ENCODE data around the gene MYH10.

Gene MYH10

DNA sequence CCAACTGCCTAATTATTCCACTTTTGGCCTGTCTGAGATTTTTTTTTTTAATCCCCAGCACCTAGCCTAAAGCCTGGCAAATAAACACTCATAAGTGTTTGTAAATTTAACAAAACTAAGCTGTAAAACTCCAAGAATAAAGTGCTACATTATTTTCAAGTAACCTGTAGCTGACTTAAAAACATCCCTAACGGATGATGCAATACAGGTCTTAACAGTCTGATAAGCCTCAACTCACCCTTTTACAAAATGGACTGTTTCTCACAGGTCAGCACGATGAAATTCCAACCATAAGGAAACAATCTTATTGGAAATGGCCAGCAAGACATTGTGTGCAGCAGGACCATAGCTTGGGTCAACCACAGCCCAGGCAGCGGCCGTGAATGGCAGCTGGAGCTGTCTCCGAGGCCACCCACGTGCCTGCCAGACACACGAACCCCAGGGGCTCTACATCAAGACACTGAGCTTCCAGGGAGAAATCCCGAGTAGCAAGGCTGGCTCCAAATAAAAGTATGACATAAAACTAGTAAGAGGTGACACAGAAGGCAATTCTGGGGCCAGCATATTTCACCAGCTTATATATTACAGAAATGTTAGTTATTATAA, 135.9 kb downstream of the MYH10 start:
- no peak for DNase-seq (ENCODE audit: low read depth in 3 of 3)

DNA sequence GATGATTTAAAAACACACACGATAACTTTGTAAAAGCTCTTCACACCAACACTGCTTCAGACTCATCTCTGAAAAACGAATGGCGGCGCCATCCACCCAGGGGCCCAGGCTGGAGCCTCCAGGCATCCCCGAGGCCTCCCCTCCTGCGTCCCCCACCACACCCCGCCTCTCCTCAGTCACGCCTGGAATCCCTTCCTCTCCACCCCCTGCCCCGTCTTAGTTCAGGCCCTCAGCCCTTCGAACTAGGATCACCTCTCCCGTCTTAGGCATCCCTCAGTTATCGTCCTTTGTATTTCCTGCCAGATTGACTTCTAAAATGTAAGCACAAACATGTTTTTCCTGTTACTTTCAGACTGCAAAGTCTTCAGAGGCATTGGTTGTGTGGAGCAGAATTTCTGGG, 136.5 kb downstream of the MYH10 start:
- no peak for DNase-seq (ENCODE audit: low read depth in 3 of 3)

DNA sequence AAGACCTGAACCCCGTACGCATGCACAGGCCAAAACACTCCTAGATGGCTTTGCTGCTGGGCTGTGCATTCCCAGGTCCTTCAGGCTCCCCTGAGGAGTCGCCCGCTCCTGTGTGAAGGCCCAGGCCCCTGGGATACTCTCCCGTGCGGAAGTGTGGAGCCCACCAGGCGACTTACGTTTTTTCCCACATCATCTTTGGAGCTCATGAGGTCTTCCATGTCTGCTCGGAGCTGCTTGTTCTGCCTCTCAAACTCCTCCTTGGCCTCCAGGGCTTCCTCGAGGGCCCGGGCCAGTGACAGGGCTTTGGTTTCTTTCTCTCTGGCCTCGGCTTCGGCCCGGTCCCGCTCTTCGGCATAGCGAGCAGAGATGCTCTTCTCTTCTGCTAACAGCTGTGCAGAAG, 138.4 kb downstream of the MYH10 start:
- no peak for DNase-seq (ENCODE audit: low read depth in 3 of 3)

DNA sequence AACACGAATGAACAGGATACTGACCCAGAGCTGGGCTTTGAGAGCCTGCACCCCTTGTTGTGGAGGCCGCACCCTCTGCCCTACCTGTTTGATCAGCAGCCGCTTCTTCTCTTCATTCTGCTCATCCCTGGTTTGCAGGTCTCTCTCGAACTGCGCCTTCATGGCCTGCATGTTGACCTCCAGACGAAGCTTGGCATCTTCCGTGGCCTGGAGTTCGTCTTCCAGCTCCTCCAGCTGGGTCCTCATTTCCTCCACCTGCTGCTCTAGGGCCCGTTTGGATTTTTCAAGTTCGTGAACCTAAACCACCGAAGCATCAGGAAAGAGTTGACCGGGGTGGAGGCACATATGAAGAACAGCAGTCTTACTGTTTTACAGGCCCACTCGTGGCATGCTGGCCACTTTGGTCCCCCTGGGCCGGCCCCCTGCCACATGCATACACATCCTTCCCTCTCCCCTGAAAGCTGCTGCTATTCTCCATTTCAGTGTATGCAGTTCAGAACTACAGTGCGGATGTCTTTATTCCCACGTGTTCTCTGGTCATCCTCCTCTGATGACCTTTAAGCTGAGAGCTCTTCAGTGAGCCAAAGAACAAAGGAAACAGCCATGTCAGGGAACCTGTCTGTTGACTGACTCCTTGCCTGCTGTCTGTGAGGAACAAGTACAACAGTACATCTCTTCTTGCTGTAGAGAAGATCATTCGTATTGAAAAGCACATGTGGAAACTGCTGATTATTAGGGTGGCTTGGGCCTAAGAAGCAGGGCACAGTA, 140.1 kb downstream of the MYH10 start:
- no peak for DNase-seq (ENCODE audit: low read depth in 3 of 3)

DNA sequence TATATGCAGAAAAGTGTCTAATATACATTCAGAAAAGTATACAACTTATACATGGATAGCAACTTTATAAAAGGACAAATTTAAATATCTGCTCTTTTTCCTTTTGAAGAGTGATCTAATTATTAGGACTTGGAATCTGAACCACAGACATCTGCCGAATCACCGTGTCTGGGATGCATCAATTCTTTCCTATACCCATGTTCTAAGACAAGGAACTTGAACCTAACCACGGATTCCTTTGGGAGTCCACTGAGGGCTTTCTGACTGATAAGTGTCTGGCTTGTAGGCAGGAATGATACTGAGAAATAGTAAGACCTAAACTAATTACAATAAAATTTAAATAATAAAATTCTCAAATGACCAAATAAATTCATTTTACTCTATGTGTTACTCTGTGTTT, 140.7 kb downstream of the MYH10 start:
- DNase-seq (ENCODE audit: low read depth in 3 of 3): no peak

DNA sequence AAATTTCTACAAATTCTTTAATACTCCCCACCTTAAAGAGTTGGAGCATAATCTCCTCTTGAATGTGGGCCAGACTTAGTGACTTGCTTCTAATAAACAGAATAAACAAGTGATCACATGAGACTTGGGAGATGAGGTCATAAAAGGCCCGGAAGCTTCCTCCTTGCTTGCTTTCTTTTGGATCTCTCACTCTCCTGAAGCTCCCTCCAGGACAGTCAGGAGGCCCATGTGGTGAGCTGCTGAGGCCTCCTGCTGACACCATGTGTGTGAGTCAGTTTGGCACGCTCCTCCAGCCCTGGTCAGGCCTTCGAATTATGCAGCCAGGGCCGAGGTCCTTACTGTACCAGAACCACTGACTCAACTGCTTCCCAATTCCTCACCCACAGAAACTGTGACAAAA, 141.6 kb downstream of the MYH10 start:
- DNase-seq (ENCODE audit: low read depth in 3 of 3): no peak

DNA sequence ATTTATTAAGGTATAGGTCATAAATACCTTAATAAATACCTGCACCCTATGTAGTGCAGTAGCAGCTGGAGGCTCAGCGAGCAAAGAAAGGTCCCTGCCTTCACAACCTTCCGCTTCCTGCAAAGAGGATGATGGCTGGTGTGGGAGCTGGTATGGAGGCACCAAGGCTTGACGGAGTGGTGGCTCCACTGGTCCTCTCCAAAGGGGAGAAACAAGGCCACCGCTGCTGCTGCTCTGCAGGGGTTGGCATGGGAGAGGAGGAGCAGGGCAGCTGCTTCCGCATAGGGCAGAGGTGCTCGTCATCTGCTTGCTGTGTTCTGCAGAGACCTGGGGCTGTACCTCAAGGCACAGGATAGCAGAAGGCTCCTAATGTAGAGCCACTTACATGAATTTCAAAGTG, 142.0 kb downstream of the MYH10 start:
- DNase-seq (ENCODE audit: low read depth in 3 of 3): no peak

DNA sequence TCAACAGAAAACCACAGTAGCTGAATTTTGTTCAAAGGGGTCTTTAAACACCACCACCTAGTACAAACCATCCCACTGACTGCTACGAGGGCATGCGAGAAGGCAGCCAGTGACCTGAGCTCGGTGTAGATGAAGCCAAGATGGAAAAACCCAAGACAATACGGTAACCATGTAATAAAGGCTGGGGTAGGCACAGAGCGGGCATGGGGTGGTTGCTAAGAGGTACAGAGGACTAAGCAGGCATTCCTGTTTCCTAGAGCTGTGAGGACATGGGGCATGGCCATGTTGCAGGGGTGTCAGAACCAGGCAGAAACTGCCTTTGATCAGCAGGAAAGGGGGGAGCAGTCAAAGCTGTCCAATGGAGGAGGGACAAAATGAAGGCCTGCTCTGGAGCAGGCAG, 142.8 kb downstream of the MYH10 start:
- DNase-seq (ENCODE audit: low read depth in 3 of 3): no peak

DNA sequence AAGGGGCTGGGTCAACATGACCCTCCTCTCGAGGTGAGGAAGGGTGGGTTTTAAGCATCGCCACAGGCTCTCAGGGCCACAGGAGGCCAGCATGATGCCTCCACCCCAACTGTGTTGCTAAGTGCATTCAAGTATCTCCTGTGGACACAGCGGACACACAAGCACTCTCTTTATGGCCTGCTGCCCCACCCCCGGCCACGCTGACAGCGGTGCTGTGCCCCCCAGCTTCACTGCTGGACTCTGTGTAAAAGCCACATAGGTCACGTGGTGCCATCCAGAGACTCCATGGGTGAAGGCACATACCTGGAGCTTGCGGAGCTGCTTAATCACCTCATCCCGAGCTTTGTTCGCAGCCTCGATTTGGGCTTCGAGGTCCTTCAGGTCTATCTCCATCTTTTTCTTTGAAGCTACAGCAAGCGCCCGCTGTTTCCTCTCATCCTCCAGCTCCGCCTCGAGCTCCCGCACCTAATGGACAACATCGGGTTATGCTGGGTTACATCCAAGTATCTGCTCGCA, 143.3 kb downstream of the MYH10 start:
- DNase-seq (ENCODE audit: low read depth in 3 of 3): no peak

DNA sequence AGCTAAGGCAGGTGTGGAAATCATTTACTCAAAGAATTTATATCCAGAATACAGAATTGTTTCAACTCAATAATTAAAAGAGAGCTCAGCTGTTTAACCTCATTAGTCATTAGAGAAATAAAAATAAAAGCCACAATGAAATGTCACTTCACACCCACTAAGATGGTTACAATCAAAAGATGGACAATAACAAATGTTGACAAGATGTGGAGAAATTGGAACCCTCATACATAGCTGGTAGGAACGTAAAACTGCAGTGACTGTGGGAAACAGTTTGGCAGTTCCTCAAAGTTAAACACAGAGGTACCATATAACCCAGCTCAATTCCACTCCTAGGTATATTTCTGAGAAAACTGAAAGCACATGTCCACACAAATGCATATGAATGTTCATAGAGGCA, 145.0 kb downstream of the MYH10 start:
- no peak for DNase-seq (ENCODE audit: low read depth in 3 of 3)

DNA sequence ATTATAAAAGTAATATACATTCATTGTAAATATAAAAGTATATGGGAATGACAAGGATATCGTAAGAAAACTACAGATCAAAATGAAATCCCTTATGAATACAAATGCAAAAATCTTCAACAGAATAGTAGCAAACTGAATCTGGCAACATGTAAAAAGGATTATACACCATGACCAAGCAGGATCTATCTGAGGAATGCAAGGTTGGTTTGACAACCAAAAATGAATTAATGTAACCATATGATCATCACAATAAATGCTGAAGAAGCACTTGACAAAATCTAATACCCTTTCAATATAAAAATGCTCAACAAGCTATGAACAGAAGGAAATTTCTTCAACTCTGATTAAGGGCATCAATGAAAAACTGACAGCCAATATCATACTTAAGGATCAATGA, 146.1 kb downstream of the MYH10 start:
- DNase-seq (ENCODE audit: low read depth in 3 of 3): no peak

DNA sequence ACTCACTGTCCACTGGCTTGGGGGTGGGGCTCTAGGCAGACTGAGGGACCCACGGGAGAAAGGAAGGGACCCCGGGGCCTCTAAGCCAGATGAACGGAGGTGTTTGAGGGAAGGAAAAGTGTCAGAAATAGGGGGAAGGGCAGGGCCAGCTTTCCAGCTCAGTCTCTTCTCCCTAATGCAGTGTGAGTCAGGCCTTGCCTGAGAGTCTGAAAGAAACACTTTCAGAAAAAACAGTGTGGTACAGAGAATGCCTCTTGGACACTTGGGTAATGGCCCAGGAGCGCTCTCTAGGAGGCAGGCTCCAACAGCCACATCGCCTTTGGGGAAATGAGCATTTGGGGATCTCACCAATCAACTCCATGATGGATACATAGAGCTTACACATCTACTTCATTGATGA, 148.0 kb downstream of the MYH10 start:
- DNase-seq (ENCODE audit: low read depth in 3 of 3): no peak

DNA sequence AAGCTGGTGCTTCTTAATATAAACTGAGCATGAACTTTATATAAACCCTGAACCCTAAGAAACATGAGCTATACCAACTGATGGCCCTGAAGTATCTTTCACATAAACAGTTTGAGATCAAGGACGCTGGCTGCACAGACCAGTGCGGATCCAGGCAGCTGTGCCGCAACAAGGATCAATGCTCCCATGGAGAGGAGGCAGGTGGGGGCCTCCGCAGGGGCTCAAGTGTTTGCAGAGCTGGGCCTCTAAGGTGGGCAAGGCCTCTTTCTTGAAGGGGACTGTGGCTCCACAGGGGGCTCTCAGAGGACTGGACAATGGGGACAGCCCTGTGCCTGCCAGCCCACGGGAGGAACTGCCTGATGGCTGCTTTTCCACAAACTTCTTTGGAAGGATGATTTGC, 148.8 kb downstream of the MYH10 start:
- DNase-seq (ENCODE audit: low read depth in 3 of 3): no peak

DNA sequence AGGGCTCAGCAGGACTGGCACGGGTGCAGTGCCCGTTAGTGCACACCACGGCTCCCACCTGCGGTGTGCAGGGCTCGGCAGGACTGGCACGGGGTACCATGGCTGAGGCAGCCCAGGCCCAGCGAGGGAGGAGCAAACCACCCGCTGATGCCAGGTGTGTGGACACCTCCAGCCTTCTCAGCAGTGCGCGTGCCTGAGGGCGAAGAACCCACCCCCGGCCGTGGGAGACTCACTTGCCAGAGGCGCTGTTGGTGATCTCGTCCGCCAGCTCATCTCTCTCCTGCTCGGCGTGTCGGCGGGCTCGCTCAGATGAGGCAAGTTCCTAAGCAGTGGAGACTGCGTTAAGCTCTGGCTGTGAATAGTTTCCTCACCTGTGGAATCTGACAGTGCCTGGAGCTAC, 149.4 kb downstream of the MYH10 start:
- DNase-seq (ENCODE audit: low read depth in 3 of 3): no peak

DNA sequence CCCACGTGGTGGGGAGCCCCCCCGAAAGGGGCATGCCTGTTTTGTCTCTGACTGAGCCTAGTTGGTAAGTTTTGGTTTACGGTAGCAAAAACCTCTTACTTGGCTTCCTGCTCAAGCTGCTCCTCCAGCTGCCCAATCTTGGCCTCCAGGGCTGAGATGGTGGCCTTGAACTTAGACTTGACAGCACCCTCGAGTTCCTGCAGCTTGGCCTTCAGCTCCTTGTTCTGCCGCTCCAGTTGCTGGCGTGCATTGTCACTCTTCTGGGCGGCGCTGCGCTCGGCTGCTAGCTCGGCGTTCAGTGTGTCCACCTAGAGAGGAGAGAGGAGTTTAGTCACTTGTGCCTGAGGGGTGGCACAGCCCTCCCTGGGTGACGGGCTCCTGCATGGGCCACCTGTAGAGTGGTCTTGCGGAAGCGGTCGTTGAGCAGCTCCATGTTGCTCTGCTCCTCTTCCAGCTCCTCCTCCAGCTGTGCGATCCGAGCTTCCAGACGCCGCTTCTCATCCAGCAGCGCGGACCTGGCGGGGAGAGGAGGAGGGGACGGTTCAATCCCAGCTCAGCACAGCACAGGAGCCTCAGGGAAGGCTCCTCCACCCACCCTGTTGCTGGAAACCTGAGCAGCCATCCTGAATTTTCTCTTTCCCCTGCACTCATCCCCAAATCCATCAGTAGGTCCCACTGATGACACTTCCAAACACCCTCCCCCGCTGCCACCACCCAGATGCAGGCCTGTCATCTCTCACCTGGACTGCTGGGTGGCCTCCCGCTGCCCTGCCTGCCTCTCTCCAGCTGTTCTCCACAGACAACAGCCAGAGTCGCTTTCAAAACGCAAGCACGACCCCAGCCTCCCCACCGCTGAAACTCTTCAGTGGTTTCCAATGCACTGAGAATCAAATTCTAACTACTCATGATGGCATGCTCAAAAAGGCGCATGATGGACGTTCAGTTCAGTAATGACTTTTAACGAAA, 150.2 kb downstream of the MYH10 start:
- DNase-seq (ENCODE audit: low read depth in 3 of 3): no peak

DNA sequence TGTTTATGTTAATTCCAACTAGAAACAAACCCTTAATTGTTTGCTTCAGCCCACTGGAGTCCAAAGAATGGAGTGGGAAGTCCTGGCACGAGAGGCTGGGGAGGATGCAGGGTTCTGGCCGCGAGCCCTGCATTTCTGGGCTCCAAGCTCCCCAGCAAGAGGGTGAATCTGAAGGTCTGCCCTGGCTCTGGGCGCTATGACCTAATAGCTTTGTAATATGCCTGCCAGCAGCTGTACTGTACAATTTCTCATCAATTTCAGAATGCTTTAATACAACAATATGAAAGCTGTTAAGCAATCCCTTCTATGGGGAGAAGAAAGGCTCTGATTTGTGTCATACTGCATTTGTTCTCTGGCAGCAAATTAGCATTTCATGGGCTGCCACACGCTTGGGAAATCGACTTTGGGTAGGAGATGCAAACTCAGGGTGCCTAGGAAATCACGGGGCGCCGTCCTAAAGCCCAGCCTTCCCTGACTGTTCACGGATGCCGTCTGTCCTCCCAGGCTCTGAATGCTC, 151.0 kb downstream of the MYH10 start:
- DNase-seq (ENCODE audit: low read depth in 3 of 3): no peak

DNA sequence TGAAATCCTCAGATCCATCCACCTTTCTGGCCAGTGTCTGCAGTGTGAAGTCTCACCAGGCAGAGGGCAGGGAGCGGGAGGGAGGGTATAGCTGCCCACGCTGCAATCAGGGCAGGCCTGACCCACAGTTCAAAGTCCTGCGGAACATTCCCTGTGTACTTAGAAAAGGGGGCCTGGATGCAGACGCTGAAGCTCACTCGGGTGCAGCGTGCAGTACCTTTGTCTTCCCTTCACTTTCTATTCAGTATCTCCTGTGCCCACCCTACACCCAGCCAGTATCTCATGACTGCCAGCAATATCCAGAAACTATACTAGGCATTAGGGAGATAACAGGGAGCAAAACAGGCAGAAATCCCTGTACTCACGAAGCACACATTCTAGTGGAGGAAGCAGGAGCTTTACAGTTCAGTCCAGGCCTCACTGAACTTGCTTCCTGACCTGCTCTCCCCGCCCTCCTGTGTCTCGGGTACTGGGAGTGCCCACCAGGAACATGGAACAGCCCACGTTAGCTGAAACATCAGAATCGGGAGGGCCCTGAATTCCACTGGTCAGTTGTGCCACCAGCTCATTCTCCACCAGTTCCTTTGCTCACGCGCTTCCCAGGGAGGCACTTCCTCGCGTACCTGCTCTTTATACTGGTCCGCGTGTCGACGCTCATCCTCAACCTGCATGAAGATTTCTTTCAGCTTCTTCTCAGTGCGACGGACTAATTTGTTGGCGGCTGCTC, 152.6 kb downstream of the MYH10 start:
- DNase-seq (ENCODE audit: low read depth in 3 of 3): no peak

DNA sequence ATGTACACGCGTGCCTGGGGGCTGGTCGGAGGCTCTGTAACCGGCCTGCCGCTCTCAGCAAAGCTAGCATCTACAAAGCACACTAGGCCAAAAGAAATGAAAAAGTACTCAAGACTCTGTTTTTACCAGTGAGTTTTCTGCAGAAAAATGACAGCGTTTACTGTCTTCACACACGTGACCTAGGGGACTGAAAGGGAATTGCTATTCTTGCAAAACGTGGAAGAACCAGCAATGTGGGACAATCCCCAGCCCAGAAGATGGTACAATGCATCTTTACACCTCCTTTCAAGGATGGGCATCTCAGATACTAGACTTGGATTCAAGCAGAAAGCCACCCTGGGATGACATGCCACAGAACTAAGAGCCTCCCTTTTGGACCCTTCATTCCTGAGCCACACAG, 153.4 kb downstream of the MYH10 start:
- DNase-seq (ENCODE audit: low read depth in 3 of 3): no peak

DNA sequence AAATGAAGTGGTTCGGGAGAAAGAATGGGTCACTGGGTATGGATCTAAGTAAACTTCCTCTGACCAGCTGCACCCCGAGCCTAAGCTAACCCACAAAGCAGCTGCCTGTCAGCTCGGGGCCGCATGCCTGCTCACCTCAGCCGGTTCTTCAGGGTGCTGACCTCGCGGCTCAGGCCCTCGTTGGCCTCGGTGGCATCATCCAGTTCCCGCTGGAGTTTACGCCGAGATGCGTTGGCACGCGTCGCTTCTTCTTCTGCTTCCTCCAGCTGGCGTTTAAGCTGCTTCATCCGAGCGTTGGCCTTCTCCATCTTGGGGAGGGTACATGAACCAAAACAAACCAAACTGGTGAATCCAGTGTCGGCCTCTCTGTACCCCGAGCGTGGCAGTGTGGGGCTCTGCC, 153.8 kb downstream of the MYH10 start:
- DNase-seq (ENCODE audit: low read depth in 3 of 3): no peak

DNA sequence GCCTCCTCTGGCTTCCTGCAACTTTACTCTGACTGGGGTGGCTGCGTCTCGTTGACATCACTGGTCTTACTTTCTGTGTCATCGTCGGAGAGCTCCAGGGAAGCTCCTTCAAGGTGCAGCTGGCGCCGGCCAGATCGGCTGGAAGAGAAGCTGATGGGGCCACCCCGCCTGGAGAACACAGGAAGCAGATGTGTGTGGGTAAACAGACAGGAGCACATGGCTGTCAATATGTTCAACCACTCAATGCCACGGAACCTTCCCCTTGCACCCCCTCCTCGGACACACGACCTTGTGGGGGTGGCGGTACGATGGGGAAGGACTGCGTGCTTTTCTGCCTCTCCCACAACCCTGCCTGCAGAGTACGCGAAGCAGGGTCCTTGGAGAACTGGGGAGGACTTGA, 154.7 kb downstream of the MYH10 start:
- no peak for DNase-seq (ENCODE audit: low read depth in 3 of 3)

DNA sequence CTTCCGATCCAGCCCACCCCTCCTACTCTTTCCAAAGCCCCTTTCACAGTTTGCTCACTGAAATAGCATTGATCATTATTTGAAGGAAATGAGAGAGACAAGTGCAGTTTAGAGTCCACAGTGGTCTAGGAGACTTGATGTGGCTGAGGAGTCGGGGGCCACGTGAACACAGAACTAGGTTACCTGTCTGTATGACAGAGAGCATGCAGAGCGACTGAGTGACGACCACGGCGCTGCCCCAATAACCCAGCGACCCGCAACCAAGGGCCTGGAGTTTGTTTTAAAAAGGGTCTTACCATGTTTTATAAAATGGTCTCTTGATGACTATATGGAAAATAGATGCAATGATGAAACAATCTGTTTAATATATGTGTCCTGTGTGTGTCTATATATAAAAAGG, 155.3 kb downstream of the MYH10 start:
- no peak for DNase-seq (ENCODE audit: low read depth in 3 of 3)

DNA sequence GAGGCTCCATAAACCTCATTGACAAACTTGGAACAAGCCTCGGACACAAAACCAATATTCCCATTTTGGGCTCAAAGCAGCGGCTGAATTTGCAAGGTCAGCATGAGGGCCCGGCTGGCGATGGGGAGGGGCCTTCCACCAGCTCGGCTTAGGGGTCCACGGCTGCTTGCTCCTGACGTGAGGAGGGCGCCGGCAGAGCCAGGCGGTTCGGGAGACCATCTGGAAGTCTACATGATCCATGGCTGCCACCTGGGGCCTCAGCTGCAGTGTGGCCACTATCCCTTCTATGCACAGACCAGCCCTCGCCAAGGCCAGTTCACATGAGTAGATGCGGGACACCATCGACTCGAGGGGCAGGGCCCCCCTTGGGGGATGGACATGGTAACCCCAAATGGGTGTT, 155.7 kb downstream of the MYH10 start:
- no peak for DNase-seq (ENCODE audit: low read depth in 3 of 3)
